Dedifferentiated amniotic fluid mesenchymal stem cell (primary cell): ENCODE data around the gene PLEKHO1.
A peak's percentile ranks its signal among the peaks of the same experiment; 100 is the strongest.

Experiments used
- DNase-seq: peaks from one replicate; pipeline ENCODE4 v3.0.0-alpha.2; 2016; ENCODE audit errors: extremely low spot score

The PLEKHO1 gene

GRCh38 chr1:150150133-150151021, 661 bp downstream of the PLEKHO1 start:
- DNase-seq = no peak

- no peak for DNase-seq
Measured at GRCh38 chr1:150151291-150152181, 1.8 kb downstream of the PLEKHO1 start.

DNA sequence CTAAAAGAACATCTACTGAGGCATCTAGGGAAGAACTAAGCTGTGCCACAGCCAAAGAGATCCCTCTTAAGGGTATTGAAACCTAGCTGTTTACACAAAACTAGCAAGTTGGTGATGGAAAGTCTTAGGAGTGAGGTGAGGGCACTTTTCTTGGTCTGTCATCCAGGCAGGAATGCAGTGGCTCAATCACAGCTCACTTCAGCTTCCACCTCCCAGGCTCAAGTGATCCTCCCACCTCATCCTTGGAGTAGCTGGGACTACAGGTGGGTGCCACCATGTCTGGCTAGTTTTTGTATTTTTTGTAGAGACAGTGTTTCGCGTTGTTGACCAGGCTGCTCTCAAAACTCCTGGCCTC, 2.4 kb downstream of the PLEKHO1 start:
- DNase-seq = no peak

- no peak for DNase-seq
Measured at GRCh38 chr1:150152772-150153456, 3.2 kb downstream of the PLEKHO1 start.

GRCh38 chr1:150154143-150154542, 4.4 kb downstream of the PLEKHO1 start:
- DNase-seq = no peak

DNA sequence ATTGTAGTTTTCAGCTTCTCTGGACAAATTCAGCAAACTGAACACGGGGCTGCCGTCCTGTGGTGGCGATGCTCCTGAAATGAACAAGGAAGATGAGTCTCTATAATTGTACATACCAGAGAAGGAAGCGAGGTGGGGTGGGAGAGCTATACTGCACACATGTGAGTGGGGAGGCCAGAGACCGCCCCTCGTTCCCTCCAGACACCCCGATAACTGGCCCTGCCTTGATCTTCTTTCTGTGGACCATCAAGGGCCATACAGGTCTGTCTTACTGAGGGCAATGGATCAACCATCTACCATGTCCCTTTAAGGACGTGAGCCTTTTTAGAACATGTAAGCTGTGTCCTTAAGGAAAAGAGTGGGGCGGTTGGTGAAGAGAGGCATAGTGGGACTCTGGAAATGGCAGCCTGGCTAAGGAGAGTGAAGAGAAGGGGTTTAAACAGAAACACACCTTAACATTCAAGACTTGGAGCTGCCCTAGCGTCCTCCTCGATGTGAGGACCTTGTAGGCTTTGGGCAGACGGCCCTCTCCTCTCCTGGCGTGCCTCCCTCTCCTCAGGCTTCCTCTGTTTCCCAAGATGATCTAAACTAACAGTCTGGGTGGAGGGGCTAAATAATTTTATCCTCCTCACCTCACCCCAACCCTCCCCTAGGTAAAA, 5.8 kb downstream of the PLEKHO1 start:
- no peak for DNase-seq

GRCh38 chr1:150156868-150157603, 7.3 kb downstream of the PLEKHO1 start:
- DNase-seq = no peak

DNA sequence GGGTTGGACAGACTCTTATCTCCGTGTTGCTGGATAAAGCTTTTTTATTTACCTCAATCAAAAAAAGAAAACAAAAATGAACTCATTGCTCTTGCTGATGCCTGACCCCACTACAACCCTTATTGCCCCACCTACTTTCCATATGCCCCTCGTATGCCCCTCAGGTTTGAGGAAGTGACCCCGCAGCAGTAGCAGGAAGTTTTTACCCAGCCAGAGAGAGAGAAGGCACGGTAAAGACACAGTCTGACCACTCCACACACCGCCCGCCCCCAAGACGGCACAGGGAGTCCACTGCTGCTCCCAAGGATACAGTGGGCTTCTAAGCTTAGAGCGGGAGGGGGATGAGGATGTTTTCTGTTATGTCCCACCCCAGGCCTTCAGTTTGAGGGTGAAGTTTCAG, 9.8 kb downstream of the PLEKHO1 start:
- DNase-seq = no peak

- DNase-seq = no peak
Measured at GRCh38 chr1:150160964-150161621, 11.4 kb downstream of the PLEKHO1 start.

DNA sequence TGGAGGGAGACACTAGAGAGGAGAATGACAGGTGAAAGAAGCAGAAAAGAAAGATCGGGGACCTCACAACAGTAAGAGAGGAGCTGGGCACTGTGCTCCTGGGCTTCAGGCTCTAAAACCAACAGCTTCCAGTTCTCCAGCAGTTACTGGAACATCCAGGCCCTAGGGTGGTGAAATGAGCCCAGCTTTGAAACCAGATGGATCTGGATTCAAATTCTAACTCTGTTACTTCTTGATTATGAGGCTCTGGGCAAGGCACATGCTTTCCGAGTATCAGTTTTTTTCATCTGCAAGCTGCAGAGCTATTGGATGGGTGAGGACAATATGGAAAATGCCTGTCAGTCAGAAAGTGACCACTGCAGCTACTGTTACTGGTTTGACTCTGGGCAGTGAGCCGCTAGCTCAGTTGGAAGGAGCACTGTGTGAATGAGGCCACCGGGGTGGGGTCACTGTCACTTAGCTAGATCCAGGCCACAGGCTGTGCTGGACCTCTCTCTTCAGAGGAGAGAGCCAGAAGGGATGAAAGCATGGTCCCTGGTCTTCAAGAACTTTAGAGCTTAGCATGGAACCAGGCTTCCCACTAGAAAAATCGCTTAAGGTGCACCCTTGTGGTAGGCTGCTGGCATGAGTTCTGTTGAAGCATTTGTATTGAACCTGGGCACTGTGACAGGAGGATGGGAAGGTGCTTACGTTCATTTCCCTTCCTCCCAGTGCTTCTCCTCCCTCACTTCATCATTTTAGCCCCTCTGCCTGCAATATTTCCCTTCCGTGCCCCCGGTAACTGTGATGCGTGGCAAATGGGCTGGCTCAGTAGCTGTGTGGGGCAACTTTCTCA, 12.2 kb downstream of the PLEKHO1 start:
- DNase-seq = no peak

DNA sequence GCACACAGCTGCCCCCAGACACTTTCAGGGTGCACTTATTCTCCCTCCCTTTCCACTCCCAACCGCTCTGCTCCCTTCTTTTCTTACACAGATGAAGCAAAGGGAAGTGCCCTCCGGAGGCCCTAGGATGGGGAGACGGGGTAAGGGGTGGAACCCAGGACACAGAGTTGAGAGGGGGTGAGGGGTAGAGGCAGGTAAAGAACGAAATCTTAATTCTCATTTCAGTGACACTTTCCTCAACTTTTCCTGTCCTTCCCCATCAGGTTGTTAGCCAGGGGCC, 12.8 kb downstream of the PLEKHO1 start:
- DNase-seq = no peak

DNA sequence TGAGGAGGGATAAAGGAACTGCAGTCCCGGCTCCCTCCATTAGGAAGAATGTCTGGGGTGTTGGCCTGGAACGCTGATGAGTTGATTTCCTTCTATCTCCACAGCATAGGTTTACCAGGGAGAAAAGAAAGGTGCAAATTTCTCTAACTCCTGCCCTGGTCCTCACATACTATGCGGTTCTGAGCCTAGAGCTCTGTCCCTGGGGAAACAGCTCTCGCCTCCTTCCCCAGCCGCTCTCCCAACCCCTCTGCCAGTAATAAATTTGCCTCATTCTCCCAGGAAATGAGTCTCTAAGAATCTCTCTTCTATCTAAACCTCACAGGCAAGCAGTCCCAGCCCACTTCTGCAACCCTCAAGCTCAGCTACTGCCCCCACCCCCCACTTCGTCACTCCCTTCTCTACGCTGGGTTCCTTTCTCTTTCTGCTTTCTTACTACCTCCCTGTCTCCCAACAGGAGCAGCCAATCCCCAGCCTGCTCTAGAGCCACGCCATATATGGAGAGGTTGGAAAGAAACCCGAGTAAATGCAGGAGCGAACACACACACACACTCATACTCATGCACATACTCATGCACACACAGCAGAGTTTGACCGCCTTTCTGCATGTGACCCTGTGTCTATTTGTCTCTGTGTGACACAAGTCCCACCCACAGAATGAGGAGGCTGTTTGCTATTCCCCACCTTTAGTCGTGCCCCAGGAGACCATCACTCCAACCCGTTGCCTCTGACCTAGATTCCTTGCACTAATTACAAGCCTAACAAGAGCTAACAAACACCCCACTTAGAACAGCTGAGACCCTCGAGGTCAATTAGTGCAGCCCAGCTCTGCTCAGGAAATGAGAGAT, 13.4 kb downstream of the PLEKHO1 start:
- peak; percentile 97 for DNase-seq

GRCh38 chr1:150164224-150164623, 14.5 kb downstream of the PLEKHO1 start:
- no peak for DNase-seq

DNA sequence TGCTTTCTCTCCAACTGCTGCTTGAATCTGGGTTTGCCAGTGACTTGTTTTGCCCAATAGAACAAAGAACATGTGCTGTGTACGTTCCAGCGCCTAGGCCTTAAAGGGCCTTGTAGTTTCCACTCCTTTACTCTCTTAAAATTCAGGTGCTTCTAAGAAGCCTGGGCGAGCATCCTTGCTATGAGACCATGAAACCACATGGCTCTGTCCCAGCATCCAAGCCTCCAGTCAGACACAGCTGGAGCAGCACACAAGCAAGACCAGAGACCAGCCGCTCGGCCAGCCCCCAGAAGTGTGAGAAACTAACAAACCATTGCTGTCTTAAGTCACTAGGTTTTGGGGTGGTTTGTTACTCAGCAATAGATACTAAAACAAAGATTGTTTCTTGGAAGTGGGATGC, 15.1 kb downstream of the PLEKHO1 start:
- no peak for DNase-seq

- no peak for DNase-seq
Measured at GRCh38 chr1:150165622-150166612, 16.2 kb downstream of the PLEKHO1 start.

DNA sequence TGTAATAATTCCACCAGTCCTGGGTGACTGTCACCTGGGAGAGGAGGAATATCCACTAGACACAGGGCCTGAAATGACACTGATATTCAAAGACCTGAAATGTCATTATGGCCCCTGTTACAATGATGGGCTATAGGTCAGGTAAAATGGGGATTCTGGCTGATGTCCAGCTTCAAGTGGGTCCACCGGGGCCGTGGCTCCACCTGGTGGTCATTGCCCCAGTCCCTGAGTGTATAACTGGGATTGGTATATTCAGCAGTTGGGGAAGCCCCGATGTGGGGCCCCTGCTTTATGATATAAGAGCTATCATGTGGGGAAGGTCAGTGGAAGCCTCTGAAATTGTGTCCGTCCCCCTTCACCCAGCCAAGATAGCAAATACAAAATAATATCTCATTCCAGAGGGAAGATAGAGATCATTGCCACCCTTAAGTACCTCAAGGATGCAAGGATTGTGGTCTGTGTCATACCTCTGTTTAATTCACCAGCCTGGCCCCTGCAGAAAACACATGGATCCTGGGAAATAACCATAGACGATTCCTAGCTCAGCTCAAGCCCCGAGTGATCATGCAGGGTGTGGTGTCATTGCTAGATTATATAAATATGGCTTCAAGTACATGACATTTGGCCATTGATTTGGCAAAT, 19.4 kb downstream of the PLEKHO1 start:
- DNase-seq = no peak

- DNase-seq = no peak
Measured at GRCh38 chr1:150171801-150172200, 22.1 kb downstream of the PLEKHO1 start.
